ENCODE measurements around the gene HIVEP3.

HIVEP3 gene

DNA sequence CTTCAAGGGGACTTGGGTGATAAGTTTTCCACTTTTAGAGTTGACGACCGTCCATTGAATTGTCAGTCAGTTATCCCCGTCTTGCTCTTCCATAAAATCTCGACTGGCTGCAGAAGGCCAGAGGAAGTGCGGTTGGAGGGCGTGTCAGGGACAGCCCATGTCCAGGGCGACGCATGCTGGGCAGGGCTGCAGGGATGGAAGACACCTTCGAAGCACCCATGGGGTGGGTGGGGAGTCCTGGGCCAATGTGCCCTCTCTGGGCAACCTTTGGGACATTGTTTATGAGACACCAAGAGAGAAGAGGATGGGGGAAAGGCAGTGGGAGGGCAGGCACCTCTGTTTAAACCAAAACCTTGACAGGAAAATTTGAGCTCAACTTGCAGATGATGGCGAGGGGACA lies 395.7 kb downstream of the HIVEP3 start:
- no peaks in the 10 kb centered on the region for H4K20me1 ChIP-seq (ENCODE audit: insufficient read depth)

DNA sequence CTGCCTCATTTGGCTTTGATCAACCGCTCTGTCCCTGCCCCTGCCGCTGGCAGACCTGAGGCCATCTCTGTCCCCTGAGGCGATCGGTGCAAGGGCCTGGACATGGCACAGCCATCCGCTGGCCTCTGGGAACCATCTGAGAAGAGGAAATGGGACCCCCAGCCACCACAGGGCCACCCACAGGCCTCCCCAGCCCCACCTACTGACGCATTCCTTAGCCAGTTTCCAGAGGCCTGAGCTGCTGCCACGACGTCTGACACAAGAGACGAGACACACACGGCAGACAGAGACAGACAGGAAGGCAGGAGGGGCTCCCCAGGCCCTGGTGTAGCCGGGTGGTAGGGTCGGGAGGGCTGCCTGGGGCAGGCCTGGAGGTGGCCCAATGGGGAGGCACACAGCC lies 397.0 kb downstream of the HIVEP3 start:
- Histone ChIP-seq H3K4me2 (no peak overlapping the region), H3K4me1 (ENCODE audit: low read depth, poor library complexity, severe bottlenecking) (peaks cover 7% of the 10 kb centered on the region), H3K27me3 (ENCODE audit: insufficient read depth, low read depth) (no peaks in the 10 kb centered on the region), H4K20me1 (ENCODE audit: insufficient read depth) (no peaks in the 10 kb centered on the region), H3K79me2 (ENCODE audit: insufficient read depth, low read depth) (no peaks in the 10 kb centered on the region), H3K9ac (no peak overlapping the region), H2AFZ (ENCODE audit: low read depth) (no peak overlapping the region), H3K36me3 (ENCODE audit: insufficient read depth) (no peaks in the 10 kb centered on the region), H3K4me3 (IDR thresholded peaks at IDR 0.05; ENCODE audit: insufficient read depth, low read depth, low read length) (no peak overlapping the region), H3K27ac (no peak overlapping the region)
- TF ChIP-seq, protein P1, sequence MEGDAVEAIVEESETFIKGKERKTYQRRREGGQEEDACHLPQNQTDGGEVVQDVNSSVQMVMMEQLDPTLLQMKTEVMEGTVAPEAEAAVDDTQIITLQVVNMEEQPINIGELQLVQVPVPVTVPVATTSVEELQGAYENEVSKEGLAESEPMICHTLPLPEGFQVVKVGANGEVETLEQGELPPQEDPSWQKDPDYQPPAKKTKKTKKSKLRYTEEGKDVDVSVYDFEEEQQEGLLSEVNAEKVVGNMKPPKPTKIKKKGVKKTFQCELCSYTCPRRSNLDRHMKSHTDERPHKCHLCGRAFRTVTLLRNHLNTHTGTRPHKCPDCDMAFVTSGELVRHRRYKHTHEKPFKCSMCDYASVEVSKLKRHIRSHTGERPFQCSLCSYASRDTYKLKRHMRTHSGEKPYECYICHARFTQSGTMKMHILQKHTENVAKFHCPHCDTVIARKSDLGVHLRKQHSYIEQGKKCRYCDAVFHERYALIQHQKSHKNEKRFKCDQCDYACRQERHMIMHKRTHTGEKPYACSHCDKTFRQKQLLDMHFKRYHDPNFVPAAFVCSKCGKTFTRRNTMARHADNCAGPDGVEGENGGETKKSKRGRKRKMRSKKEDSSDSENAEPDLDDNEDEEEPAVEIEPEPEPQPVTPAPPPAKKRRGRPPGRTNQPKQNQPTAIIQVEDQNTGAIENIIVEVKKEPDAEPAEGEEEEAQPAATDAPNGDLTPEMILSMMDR (conservative IDR thresholded peaks at IDR 0.05; ENCODE audit: low read depth, low read length): no peak

More for the DNA sequence above, 395.7 kb downstream of the HIVEP3 start:
- TF ChIP-seq, protein P1 (conservative IDR thresholded peaks at IDR 0.05; ENCODE audit: low read depth, low read length): no peak
- no peak overlapping the region for H3K4me2 ChIP-seq
- H3K4me1 ChIP-seq (ENCODE audit: low read depth, poor library complexity, severe bottlenecking): no peaks in the 10 kb centered on the region
- H3K36me3 ChIP-seq (ENCODE audit: insufficient read depth): no peaks in the 10 kb centered on the region
- no peak overlapping the region for H3K4me3 ChIP-seq (IDR thresholded peaks at IDR 0.05; ENCODE audit: insufficient read depth, low read depth, low read length)
- no peak overlapping the region for H2AFZ ChIP-seq (ENCODE audit: low read depth)
- no peaks in the 10 kb centered on the region for H3K79me2 ChIP-seq (ENCODE audit: insufficient read depth, low read depth)
- no peak overlapping the region for H3K9ac ChIP-seq
- H3K27me3 ChIP-seq (ENCODE audit: insufficient read depth, low read depth): no peaks in the 10 kb centered on the region
- H3K27ac ChIP-seq: no peak overlapping the region

DNA sequence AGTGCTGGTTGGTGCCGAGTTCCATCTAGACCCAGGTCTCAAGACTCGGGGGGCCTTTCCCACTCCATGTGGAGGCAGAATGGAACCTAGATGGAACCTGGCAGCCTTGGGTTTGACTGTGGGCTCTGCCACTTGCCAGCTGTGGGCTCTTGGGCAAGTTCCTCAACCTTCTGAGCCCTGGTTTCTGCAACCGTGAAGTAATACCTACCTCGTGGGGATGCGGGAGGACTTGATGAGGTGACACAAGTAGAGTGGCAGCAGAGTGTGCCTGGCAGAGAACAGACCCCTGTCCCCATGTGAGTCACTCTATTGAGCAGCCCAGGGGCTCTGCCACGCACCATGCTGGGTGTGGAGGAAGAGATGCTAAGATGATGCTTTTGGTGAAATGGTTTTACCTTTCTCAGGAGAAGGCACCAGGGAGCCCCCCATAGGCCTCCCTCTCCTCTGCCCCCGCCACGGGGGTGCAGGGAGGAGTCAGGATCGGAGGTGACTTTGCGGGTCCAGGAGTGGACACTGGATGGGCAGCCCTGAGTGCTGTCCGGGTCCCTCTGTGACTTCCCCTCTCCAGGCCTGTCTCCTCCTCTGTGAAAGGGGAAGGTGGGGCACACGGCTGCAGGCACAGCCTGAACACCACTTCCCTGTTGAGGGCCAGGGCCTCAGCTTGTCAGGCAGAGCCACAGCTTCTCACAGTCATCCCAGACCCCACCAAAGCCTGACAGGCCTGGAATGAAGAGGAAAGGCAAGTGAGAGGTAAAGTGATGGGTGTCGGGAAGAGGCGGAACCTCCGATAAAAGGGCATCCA lies 397.6 kb downstream of the HIVEP3 start:
- Histone ChIP-seq H3K4me3 (IDR thresholded peaks at IDR 0.05; ENCODE audit: insufficient read depth, low read depth, low read length) (no peak overlapping the region), H3K4me1 (ENCODE audit: low read depth, poor library complexity, severe bottlenecking) (peaks cover 12% of the 10 kb centered on the region)

DNA sequence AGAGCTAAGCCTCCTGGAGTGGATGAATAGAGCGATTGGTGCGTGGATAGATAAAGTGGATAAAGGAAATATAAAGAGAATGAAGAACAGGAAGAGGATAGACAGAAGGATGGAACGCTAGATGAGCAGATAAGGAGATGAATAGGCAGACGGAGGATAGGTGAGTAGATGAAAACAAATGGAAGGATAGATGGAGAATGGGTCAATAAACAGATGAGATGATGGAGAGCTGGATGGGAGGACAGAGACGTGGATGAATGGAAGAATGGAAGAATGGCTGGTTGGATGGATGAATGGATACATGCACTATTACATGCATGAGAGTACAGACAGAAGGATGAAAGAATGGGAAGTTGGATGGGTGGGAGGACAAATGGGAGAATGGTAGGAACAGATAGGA lies 399.1 kb downstream of the HIVEP3 start:
- peaks cover 19% of the 10 kb centered on the region for H3K4me1 ChIP-seq (ENCODE audit: low read depth, poor library complexity, severe bottlenecking)
- H4K20me1 ChIP-seq (ENCODE audit: insufficient read depth): no peaks in the 10 kb centered on the region
- no peak overlapping the region for H3K4me3 ChIP-seq (IDR thresholded peaks at IDR 0.05; ENCODE audit: insufficient read depth, low read depth, low read length)
- no peak overlapping the region for H3K4me2 ChIP-seq
- no peaks in the 10 kb centered on the region for H3K27me3 ChIP-seq (ENCODE audit: insufficient read depth, low read depth)
- no peak overlapping the region for H3K27ac ChIP-seq
- H3K36me3 ChIP-seq (ENCODE audit: insufficient read depth): no peaks in the 10 kb centered on the region
- H3K79me2 ChIP-seq (ENCODE audit: insufficient read depth, low read depth): no peaks in the 10 kb centered on the region
- TF ChIP-seq, protein P1 (conservative IDR thresholded peaks at IDR 0.05; ENCODE audit: low read depth, low read length): no peak
- no peak overlapping the region for H2AFZ ChIP-seq (ENCODE audit: low read depth)
- H3K9ac ChIP-seq: no peak overlapping the region

More for the DNA sequence above, 397.6 kb downstream of the HIVEP3 start:
- H3K79me2 ChIP-seq (ENCODE audit: insufficient read depth, low read depth): no peaks in the 10 kb centered on the region
- H3K36me3 ChIP-seq (ENCODE audit: insufficient read depth): no peaks in the 10 kb centered on the region
- no peak overlapping the region for H3K27ac ChIP-seq
- no peak overlapping the region for H3K4me2 ChIP-seq
- H4K20me1 ChIP-seq (ENCODE audit: insufficient read depth): no peaks in the 10 kb centered on the region
- H3K27me3 ChIP-seq (ENCODE audit: insufficient read depth, low read depth): no peaks in the 10 kb centered on the region
- H3K9ac ChIP-seq: no peak overlapping the region
- TF ChIP-seq, protein P1 (conservative IDR thresholded peaks at IDR 0.05; ENCODE audit: low read depth, low read length): no peak
- H2AFZ ChIP-seq (ENCODE audit: low read depth): no peak overlapping the region

All from KMS-11 (cell line).